Measurements from ENCODE around the gene ABHD16A. TPM values are rescaled to one million over a fixed set of nuclear protein-coding genes. Genes with fewer than 3 reads are reported as not detected.

The ABHD16A gene
- total RNA-seq, 1 donor = 43.4 TPM

DNA sequence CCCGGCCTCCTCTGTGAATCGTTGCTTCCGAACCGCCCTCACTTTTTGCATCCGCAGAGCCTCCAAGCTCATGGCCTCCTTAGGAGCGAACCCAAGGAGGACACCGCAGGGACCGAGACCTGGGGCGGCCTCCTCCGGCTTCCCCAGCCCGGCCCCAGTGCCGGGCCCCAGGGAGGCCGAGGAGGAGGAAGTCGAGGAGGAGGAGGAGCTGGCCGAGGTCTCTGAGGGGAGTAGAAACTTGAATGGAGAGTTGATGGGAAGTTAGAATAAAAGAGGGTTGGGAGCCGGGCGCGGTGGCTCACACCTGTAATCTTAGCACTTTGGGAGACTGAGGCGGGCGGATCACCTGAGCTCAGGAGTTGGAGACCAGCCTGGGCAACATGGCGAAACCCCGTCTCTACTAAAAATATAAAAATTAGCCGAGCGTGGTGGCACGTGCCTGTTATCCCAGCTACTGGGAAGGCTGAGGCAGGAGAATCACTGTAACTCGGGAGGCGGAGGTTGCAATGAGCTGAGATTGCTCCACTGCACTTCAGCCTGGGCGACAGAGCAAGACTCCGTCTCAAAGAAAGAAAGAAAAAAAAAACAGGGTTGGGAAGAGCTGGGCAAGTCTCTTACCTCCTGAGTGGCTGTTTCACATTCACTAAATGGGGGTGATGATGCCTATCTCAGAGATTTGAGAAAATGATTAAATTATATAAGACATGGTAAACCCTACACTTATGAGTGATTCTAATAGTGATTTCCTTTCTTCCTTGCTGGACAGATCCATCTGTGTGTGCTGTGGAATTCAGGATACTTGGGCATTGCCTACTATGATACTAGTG is 37.5 kb upstream of the ABHD16A start:
- Histone ChIP-seq H3K27ac (ENCODE audit: low read depth, low read length) (peak overlapping the region; percentile 66), H3K4me1 (ENCODE audit: insufficient read depth, low read length) (peaks cover 33% of the 10 kb centered on the region), H3K36me3 (ENCODE audit: insufficient read depth, low read length) (peaks cover 14% of the 10 kb centered on the region), H2AFZ (ENCODE audit: low read length) (peak overlapping the region; percentile 94), H3K27me3 (ENCODE audit: insufficient read depth, low read length) (no peaks in the 10 kb centered on the region), H3K79me2 (ENCODE audit: insufficient read depth, low read length) (peaks cover 24% of the 10 kb centered on the region), H4K20me1 (ENCODE audit: insufficient read depth, low read length) (no peaks in the 10 kb centered on the region), H3K4me3 (ENCODE audit: insufficient read depth, low read length) (peak overlapping the region; percentile 90), H3K9me3 (ENCODE audit: low read depth, low read length) (no peaks in the 10 kb centered on the region), H3K4me2 (ENCODE audit: insufficient read depth, low read length) (peak overlapping the region; percentile 87)
- peak; percentile 86 for DNase-seq (ENCODE audit: insufficient read length, low spot score, missing footprints)
- TF ChIP-seq, protein P1, sequence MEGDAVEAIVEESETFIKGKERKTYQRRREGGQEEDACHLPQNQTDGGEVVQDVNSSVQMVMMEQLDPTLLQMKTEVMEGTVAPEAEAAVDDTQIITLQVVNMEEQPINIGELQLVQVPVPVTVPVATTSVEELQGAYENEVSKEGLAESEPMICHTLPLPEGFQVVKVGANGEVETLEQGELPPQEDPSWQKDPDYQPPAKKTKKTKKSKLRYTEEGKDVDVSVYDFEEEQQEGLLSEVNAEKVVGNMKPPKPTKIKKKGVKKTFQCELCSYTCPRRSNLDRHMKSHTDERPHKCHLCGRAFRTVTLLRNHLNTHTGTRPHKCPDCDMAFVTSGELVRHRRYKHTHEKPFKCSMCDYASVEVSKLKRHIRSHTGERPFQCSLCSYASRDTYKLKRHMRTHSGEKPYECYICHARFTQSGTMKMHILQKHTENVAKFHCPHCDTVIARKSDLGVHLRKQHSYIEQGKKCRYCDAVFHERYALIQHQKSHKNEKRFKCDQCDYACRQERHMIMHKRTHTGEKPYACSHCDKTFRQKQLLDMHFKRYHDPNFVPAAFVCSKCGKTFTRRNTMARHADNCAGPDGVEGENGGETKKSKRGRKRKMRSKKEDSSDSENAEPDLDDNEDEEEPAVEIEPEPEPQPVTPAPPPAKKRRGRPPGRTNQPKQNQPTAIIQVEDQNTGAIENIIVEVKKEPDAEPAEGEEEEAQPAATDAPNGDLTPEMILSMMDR (IDR thresholded peaks at IDR 0.05; ENCODE audit: extremely low read depth, low read depth, low read length) = no peak

DNA sequence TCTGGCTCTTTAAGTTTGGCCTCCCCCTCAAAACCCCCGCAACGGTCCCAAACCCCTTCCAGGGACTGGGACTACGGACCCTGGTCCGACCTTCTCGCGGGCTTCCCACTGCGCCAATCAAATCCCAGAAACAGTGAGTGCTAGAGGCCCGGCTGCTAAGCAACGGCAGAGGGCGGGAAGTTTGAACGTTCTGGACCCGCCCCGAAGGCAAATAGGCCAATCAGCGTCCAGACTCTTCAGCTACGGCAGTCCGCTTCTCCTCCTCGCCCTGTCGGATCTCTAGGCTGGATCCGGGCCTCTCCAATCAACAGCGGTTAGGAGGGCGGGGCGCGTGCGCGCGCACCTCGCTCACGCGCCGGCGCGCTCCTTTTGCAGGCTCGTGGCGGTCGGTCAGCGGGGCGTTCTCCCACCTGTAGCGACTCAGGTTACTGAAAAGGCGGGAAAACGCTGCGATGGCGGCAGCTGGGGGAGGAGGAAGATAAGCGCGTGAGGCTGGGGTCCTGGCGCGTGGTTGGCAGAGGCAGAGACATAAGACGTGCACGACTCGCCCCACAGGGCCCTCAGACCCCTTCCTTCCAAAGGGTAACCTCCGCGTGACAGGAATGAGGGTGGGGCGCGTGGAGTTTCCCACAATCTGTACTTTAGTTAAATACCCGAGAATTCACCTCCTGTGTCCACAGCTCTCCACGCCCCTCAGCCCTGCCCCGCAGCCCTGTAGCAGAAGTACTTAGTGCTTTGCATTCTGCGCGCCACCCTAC is 36.7 kb upstream of the ABHD16A start, which contains the start of gene MSH5:
MSH5 (plus strand) TSS at position 367 of the 758 bp plus-strand sequence. CDS start 462 bp downstream, outside the sequence.
- peak within 1 kb of the TSS; percentile 87 for H3K4me2 ChIP-seq (ENCODE audit: insufficient read depth, low read length)
- no peaks in the 10 kb centered on the region for H3K9me3 ChIP-seq (ENCODE audit: low read depth, low read length)
- TF ChIP-seq, protein P1 (IDR thresholded peaks at IDR 0.05; ENCODE audit: extremely low read depth, low read depth, low read length) = no peak
- H2AFZ ChIP-seq (ENCODE audit: low read length) = peak within 1 kb of the TSS; percentile 94
- H3K36me3 ChIP-seq (ENCODE audit: insufficient read depth, low read length) = peaks cover 14% of the 10 kb centered on the region
- peaks cover 1% of the 10 kb centered on the region for H4K20me1 ChIP-seq (ENCODE audit: insufficient read depth, low read length)
- peaks cover 32% of the 10 kb centered on the region for H3K79me2 ChIP-seq (ENCODE audit: insufficient read depth, low read length)
- peaks cover 33% of the 10 kb centered on the region for H3K4me1 ChIP-seq (ENCODE audit: insufficient read depth, low read length)
- peak within 1 kb of the TSS; percentile 90 for H3K4me3 ChIP-seq (ENCODE audit: insufficient read depth, low read length)
- peak; percentile 98 for DNase-seq (ENCODE audit: insufficient read length, low spot score, missing footprints)
- peak within 1 kb of the TSS; percentile 79 for H3K27ac ChIP-seq (ENCODE audit: low read depth, low read length)
- H3K27me3 ChIP-seq (ENCODE audit: insufficient read depth, low read length) = no peaks in the 10 kb centered on the region

DNA sequence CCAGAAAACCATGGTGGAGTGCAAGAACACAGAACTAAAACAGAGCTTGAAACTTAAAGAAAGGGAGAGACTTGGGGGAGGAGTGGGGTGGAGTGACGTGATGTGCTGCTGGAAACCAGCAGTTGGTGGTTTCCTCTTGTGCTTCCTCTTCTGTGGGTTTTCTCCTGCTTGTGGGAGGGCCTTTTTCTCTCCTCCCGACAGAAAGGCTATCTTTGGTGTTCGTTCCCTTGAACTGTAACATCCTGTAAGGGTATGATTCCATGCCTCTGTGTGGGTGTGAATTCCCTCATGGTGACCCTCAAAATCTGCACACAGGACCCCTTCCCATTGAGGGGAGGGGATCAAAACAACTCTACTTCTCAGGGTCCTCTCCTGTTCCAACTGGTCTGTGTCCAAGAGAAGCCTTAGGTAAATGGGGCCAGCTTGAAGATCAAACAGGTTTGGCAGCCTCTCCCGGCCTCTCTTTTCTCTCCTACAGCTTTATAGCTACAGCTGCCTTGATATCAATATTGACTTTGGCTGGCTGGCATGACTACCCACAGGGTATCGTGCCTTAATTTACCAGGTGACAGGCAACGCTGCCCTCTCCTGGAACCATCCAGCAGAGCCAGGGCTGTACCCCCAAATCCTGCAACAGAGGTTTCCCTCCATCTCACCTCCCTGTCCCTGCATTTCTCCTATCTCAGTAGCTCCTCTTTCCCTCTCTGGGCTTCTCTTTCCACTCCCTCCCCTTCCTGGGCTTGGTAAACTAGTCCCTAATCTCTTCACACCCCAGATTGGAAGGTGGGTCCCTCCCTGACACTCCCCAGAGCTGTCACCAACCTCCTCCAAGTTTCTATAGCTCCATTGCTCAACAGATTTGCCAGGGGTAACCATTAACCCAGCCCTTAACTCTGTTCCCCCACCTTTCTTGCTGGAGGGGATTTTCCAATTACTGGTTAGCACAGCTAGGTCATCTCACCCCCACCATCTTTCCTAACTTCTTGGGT is 35.2 kb upstream of the ABHD16A start:
- H3K27me3 ChIP-seq (ENCODE audit: insufficient read depth, low read length) = no peaks in the 10 kb centered on the region
- peaks cover 47% of the 10 kb centered on the region for H3K4me1 ChIP-seq (ENCODE audit: insufficient read depth, low read length)
- peak overlapping the region; percentile 55 for H2AFZ ChIP-seq (ENCODE audit: low read length)
- peak; percentile 98 for DNase-seq (ENCODE audit: insufficient read length, low spot score, missing footprints)
- H3K9me3 ChIP-seq (ENCODE audit: low read depth, low read length) = no peaks in the 10 kb centered on the region
- H3K4me3 ChIP-seq (ENCODE audit: insufficient read depth, low read length) = peak overlapping the region; percentile 39
- H3K36me3 ChIP-seq (ENCODE audit: insufficient read depth, low read length) = peaks cover 27% of the 10 kb centered on the region
- H3K4me2 ChIP-seq (ENCODE audit: insufficient read depth, low read length) = peak overlapping the region; percentile 66
- TF ChIP-seq, protein P1 (IDR thresholded peaks at IDR 0.05; ENCODE audit: extremely low read depth, low read depth, low read length) = peak; percentile 42
- peaks cover 14% of the 10 kb centered on the region for H4K20me1 ChIP-seq (ENCODE audit: insufficient read depth, low read length)
- peaks cover 47% of the 10 kb centered on the region for H3K79me2 ChIP-seq (ENCODE audit: insufficient read depth, low read length)
- peak overlapping the region; percentile 79 for H3K27ac ChIP-seq (ENCODE audit: low read depth, low read length)

Data from osteoblast (primary cell).